GM18951 (cell line): Measurements from ENCODE around the gene SSRP1.

Experiments
- POLR2A ChIP-seq: IDR thresholded peaks from 4 replicates; pipeline ENCODE4 v1.6.1; 2011; ENCODE audit warnings: mild to moderate bottlenecking; ENCODE audit not compliant: insufficient read length, insufficient read depth; ENCODE audit errors: extremely low read depth
- in situ Hi-C: fragments of 300-500 bp; cut with MboI; formaldehyde crosslinking; loops from one replicate; pipeline ENCODE4 v1.12.0; 2022; ENCODE audit warnings: low sequenced_read_pairs, mixed read lengths, inconsistent platforms; ENCODE audit not compliant: unreplicated experiment

SSRP1 gene

DNA sequence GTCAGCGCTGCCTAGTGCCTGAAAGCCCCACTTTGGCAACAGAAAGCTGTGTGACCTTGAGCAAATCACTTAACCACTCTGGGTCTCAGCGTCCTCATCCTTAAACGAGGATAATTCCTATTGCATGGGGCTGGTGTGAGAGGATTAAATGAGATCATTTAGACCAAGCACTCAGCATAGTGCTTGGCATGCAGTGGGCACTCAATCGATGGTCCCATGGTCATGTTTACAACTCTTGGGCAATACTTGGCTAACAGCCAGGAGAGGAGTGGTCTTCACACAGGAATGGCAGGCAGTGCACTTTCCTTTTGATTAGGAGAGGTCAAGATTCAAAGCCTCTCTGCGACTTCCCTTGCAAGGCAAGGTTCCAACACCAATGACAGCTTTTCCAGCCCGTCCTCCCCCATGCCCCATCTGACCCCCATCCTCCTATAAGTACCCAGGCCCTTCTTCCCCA lies 25.0 kb downstream of the SSRP1 start:
- no peak for TF ChIP-seq POLR2A
- in situ Hi-C loops = no loop called here

GRCh38 chr11:57310091-57310490 lies 25.6 kb downstream of the SSRP1 start:
- in situ Hi-C loops = no loop called here
- no peak for TF ChIP-seq POLR2A

DNA sequence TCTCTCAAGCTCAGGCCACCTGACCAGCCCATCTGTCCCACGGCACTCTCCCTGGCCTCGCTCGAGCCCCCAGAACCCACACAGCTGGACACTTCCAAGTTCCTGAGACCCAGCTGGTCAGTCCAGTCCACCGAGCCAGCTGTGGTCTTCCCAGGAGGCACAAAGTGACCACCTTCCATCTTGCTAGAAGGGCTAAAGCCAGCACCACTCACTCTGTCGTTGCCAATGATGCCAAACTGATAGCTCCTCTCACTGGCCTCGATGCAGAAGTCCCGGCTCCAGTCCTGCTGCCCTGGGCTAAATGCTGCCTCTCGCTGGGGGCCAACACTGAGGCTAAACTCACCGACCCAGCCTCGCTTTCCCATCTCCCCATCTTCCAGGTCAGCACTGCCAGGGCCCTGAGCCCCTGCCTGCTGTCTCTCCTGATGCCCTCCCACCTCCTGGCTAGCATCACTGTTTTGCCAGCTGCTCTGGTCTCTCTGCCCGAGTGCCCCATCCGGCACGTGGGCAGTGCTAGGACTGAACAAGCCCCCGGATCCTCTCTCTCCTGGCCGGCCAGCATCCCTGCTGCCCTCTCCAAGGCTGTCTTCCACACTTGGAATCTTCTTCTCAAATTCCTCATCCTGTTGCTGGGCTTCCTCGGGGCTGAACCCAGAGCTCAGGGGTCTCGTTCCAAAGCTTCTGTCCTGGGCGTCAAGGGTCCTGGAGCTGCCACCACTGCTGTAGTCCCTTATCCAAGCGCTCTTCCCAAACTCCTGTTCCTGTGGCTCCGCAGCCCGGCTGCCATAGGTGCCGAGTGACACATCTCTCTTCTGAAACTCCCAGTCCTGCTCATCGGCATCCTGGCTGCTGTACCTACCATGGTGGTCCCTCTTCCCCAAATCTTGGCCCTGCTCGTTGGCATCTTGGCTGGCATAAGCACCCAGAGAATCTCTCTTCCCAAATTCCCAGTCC lies 26.3 kb downstream of the SSRP1 start:
- TF ChIP-seq POLR2A = no peak
- in situ Hi-C loops = no loop called here

- in situ Hi-C loops = no loop called here
- TF ChIP-seq POLR2A = no peak
These were observed 27.1 kb downstream of the SSRP1 start for GRCh38 chr11:57308426-57309060.

GRCh38 chr11:57307666-57308270 lies 27.9 kb downstream of the SSRP1 start:
- no peak for TF ChIP-seq POLR2A
- in situ Hi-C loops = no loop called here

- TF ChIP-seq POLR2A = no peak
- in situ Hi-C loops = no loop called here
These were observed 28.6 kb downstream of the SSRP1 start for GRCh38 chr11:57306940-57307565.

DNA sequence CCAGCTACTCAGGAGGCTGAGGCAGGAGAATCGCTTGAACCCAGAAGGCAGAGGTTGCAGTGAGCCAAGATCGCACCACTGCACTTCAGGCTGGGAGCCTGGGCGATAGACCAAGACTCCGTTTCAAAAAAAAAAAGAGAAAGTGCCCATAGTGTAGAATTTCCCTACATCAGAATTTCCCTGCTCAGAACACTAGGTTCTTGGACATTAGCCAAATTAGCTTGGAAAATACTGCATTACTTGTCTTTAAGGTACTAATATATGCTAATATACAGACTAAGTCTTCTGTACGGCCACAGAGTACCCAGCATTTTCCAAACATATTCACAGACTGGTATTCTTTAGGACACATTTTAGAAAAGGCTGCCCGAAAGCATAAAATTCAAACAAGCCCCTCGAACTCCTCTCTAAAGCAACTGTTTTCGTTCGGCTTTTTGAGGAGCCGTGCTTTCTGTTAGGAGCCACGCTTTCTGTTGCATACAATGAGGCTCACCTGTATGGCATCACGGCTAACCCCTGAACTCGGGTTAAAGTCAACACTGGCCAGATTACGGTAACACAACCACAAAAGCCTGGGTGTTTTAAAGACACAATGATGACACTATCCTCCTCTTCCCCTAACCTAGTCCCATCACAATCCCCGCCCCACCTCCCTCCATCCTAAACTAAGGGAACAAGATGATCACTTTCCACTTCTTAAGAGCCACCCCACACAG lies 29.4 kb downstream of the SSRP1 start:
- TF ChIP-seq POLR2A = no peak
- in situ Hi-C loops = no loop called here

DNA sequence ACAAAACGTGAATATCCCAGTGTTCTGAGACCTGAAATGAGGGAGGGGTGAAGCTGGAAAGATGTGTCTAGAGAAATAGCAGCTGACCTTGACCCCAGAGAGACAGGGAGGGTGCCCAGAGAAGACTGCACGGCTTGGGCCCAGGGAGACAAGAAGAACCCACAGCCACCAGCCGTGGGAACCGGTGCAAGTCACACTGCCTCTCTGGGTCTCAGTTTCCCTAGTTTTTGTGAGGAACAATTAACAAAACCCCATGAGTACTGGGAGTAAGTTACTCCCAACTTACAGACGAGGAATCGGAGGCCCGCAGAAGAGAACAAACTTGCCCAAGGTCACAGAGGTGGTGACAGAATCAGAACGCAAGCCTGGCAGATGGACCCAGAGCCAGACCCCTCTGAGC lies 30.2 kb downstream of the SSRP1 start:
- in situ Hi-C loops = no loop called here
- TF ChIP-seq POLR2A = no peak

DNA sequence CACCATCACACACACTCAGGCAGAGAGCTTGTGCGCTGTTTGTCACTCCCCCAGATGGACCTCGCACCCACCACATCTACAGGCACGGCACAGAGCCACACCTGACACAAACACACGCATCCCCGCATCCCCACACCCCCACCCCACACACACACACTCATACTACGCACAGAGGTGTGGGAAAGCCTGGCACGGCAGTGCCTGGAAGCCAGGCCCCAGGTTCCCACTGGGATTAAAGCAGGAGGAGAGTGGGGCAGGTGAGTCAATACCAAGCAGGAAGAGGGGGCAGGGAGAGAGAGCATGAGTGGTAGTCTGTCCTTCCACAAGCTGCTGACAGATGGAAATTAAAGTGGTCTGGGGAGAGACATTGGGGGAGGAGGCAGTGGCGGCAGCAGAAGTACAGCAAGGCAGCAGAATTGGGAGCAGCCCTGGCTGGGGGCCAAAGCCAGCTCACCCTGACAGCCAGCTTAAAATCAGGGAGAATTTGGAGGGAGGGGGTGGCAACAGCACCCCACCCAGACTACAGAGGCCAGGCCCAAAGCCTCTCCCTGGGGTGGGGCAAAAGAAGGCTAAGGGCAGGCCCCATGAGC lies 31.6 kb downstream of the SSRP1 start:
- TF ChIP-seq POLR2A = no peak
- in situ Hi-C loops = no loop called here

GRCh38 chr11:57303280-57303989 lies 32.3 kb downstream of the SSRP1 start:
- no peak for TF ChIP-seq POLR2A
- in situ Hi-C loops = no loop called here

- no peak for TF ChIP-seq POLR2A
- in situ Hi-C loops = no loop called here
These were observed 33.2 kb downstream of the SSRP1 start for GRCh38 chr11:57302489-57302888.
